SKM-1 treated with dmso at 0.1 percent for 144 hours (cell line): ENCODE results near the gene MICAL3.

ENCODE experiments used
- DNase-seq: peaks from one replicate; lab custom pipeline; 2025; ENCODE audit not compliant: unreplicated experiment; lab: John Stamatoyannopoulos, UW

The MICAL3 gene

DNA sequence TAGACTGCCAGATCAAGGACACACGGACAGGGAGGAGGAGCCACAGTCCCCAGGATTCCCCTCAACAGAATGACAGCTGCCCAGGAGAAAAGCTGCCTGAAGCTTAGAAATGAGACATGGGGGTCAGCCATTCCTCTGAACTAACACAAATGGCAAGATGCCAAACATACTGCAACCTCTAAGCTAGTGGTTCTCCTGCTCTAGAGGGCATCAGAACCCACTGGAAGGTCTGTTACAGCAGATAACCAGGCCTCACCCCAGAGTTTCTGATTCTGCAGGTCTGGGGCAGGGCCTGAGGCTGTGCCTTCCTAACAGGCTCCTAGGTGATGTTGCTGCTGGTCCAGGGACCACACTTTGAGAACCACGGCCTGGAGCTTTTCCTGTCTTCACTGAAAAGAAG lies 221.5 kb downstream of the MICAL3 start:
- DNase-seq: no peak

DNA sequence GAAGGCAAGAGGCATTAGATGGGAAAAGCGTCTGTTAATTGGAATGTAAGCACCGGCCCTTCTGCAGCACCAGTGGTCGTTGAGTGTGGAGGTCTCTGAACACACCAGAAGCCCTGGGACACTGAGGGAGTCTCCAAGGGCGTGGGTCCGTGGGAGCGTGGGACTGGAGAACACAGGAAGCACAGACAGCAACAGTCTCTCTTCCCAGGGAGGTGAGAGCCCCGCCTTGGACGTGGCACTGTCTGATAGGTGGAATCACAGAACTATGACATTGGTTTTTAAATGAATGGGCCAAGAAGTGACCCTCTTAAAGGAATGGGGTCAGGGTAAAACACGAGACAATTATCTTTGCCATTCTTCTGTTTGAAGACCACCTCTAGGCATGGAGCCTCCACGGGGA lies 221.9 kb downstream of the MICAL3 start:
- no peak for DNase-seq

DNA sequence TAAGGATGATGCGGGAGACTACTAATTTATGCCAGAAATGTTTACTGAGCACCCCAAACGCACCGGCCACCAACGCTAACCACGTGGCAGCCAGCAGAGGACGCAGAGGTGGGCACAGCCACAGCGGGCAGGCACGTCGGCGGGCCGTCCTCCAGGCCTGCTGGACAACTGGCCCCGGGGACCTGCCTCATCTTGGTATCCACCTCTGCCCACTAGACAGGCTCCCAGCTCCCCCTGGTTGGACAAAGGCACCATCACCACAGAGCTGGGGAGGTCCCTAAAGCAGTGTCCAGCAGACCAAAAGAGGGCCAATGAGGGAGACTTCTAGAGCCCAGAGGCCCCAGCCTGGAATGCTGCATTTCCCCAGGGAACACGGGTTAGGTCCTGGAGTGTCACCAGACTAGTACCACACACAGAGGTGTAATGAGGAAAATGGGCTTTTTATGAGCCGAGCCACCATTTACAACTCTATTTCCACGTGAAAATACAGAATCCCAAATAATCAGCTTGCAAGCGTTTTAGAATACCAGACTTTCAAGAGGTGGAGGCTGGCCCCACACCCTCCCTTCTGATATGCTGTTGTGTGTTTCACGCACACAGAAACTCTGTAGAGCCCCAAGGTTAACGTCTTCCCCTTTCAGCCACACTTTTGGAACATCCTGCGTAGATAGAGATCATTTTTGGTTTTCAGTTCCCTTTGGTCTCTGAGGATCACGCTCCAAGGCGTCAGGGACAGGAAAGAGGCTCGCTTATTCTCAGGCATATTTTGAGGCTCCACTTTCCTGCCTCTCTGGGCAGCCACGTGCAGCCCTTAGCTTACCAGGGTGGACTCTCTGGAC lies 226.4 kb downstream of the MICAL3 start:
- DNase-seq: peak; percentile 66

DNA sequence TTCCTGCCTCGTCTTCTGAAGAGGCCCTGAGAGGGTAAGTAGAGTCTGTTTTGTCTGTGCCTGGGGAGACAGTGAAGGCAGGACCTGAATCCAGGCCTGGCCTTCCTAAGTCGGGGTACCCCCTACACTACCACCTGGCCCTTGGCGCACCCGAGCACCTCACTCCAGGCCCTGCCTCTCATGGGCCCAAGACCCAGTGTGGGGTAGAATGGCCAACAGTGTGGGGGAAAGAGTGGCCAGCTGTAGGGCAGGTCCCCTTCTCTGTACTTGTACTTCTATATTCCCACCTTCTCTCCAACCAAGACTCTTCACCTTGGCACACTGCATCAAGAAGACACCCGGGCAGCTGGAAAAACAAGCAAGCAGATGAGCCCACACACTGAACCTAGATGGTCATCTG lies 227.7 kb downstream of the MICAL3 start:
- no peak for DNase-seq

DNA sequence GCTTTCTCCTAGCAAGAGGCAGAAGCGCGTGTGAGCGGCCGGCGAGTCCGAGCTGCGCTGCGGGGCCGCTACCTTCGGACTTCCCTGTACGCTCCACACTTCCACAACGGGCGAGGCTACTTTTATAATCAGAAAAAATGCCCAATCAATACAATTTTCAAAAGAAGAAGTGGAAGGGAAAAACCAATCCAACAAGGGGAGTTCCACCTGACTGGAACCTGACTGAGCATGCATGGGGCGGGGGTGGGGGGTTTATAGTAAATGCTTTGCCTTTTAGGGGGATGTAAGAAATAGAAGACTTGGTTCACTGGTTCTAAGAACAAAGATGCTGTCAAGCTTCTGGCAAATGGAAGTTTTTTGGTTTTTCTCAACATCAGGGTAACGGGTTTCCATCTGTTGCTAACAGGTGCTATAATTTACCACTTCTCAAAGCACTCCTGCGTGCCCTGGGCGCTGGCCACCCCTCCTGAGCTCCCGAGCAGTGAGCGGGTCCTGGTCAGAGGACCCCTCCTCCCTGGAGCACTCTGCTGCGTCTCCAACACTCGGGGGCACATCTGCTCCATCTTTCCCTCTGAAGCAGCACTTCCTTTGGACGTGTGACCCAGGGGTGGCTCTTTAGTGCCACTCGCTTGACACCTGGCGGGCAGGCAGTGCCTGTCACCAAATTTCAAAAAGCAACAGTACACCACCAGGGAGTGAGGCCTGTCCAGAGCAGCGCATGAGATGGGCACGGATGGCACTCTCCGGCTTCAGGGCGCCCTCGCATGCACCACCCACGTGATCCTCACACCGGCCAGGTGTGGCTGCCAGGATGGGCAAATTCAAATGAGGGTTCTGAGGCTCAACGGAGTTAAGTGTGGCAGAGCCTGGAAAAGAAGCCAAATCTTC lies 228.5 kb downstream of the MICAL3 start:
- DNase-seq: no peak

DNA sequence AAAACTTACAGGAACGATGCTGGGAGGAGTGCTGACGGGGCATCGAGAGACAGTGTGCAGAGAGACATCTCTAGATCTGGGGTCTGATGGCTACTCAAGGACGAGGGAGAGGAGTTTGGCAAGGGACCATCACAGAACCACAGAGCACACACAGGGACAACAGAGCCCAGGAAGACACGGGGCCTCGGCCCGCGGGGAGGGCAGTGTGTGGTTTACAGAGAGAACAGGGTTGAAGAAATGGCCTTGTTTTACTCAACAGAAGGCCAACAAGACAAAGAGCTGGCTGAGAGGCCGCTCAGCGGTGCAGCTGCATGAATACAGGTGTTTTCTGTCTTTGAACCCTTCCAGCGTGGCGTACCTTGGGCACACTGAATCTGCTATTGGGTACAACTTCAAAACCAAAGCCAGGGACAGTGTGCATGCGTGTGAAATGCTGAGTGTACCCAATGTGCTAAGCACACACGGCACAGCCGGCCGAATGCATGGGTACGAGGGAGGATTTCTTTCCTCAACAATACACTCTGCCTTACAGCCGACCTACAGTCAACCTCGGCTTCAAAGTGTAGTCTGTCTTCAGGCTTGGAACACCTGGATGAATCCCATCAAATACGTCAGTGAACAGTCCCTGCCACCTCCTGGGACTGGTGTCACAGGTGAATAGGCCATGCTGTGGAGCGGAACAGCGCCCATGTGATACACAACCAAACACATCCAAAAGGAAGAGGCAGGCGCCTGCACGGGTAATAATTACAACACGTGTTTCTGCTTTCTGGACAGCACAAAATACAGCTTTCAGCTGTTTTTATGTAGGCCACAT lies 229.4 kb downstream of the MICAL3 start:
- DNase-seq: no peak

DNA sequence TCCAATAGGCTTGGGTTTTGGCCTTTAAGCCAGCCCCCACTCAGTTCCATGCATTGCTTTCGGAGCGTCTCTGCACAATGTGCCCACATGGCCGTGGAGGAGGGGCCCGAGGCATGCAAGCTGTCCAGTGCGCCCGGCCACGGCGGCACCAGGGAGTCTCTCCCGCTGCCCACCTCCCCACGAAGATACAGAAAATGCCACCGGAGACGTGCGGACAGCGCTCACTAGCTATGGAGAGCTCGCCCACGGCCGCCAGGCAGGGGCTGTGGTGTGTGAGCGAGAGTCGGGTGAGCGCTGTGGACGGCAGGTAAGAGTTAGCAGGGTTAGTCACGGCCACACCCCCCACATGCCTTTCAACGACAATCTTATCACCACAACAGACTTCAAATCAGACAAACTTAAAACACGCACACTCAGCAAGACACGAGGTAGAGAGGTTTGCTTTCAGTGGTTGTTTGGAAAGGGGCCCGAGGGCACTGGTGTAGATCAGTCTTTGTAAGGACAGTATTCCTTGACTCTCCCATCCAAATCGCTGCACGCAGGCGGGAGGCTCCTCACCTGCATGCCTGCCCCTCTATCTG lies 231.4 kb downstream of the MICAL3 start:
- DNase-seq: no peak

DNA sequence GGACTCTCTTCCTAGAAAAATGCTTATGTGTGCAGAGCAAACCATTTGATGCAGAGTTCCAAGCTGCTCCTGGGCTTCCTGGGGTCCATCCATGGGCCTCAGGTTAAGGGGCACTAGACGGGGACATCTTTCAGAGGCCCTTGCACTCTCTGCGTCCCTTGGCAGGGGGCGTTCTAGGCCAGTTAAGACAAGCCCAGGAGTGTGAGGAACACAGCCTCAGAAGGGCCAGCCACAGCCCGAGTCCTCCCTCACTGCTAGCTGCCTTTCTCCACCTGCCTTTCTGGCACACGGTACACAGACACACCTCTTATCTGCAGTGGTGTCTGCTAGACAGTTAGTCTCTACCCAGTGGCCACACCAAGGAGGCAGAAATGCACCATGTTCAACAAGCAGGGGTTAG lies 232.1 kb downstream of the MICAL3 start:
- no peak for DNase-seq

DNA sequence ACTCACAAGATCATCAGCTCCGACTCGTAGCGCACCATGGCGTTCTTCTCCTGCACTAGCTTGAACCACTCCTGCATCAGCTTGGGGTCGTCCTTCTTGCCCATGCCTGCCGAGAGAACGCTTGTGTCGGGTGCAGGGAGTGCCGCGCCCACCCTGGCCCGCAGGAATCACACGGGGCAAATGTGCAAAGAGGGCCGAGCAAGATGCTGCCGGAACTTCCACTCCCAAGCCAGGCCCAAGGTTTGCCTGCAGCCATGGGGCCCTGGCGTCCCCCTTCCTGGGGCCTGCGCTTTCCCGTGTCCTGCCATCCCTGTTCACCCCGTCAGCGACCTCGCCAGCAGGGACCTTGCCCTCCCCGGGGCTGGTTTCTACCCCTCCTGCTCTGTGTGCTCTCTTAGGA lies 233.2 kb downstream of the MICAL3 start:
- DNase-seq: no peak

DNA sequence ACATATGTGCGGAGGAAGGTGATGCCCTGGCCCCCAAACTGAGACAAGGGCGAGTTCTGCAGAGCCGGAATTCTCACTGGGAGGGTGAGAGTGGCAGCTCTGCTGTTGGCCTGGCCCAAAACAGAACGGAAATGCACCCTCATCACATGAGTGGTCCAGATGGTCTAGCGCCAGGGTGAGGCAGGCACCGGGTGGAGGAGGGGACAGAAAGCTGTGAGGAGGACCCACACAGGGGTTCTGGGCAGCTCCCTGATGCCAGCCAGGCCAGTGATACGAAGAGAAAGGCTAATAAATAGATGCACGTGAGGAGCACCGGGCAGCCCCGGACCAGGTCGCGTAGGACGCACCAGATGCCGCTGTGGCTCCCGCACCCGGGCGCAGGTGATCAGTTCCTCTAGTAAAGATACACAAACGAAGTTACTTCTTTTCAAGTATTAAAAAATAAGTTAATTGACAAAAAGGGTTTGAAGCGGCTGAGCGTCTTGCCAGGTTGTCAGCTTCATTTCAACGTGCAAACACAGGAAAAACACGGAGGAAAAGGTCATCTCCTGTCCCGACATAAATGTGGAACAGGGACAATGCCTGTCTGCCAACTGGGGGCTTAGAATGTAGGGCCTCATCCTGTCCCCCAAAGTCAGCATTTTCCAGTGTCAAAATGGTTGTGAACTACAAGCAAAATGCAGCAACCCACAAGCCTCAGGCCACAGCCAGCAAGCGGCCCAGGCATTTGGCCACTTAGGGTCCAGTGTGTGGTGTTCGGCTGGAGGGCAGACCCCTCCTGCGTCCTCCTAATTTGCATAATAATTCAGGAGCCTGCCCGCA lies 234.8 kb downstream of the MICAL3 start:
- DNase-seq: no peak

DNA sequence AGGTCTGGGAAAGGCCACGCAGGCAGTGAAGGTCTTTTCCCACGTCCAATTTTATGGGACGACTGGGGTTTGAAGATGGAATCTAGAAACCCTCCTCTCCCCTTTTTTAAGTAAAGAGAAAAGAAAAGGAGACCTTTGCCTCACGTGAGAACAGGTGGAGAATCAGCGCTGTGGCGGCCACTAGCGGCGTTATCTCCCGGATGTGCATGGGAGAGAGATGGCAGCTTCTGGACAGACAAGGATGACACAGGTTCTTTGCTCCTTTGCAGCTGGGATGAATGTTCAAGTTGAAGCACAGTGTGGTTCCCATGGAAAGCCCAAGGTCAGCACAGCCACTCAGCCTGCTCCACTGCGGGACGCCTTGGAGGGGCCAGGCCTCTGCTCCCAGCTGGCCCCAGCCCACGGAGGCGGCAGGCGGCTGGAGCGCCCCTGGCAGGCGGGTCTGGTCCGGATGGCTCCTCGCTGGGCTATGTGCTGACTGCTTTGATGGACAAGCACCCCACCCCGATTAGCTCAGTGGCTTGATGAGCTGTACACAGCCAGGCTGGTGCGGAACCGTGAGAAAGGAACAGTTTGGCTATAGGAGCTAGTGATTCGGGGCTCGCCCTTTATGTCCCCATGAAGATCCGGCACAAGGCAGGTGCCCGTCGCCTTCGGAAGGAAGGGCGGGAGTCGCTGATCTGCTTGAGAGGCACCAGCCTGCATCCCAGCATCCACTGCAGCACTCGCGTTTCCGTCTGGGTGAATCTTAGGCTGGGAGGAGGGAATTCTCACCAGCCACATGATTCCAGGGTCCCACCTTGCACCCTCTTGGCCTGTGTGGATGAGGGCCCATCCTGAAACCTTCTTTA lies 235.6 kb downstream of the MICAL3 start:
- no peak for DNase-seq

DNA sequence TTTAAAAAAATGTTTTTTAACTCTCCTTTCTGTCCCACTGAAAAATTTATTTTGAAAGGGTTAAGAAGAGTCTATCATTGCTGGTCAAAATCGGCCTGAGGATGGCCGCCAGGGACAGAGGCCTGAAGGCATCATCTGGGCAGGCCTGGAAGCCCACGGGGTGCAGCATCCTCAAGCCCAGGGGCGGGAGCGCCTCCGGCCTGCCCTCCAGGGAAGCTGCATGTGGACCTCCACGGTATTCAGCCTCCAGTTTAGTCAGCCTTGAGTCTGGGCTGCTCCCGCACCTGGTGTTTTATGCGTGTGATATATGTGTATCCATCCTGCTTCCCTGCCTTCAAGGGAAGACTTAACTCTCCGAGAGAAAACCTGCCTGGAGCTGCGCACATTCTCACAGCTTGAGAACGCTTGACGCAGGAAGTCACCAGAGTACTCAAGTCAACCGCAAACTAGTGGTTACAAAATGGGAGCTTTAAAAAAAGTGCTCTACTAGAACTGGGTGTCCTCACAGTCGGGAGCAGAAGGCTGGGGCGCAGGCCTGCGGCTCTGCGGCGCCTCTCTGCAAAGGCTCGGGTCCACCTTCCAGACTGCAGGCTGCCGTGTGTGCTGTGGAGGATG lies 236.5 kb downstream of the MICAL3 start:
- DNase-seq: no peak

DNA sequence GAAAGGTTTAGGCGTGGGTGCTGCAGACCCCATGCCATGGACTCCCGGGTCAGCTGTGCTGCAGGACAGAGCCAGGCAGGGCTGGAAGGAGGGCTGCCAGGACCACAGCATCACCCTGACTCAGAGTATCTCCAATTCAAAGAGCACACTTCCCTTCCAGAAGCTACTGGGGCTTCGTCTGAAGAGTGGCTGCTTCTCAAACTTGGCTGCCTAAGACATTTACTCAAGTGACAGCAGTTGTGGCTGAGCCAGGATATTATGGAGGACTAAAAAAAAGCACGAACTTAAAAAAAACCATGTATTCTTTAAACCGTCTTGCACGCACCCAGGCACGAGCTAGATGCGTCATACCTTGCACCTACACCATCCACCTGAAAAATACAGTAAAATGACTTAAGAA lies 237.1 kb downstream of the MICAL3 start:
- DNase-seq: no peak

DNA sequence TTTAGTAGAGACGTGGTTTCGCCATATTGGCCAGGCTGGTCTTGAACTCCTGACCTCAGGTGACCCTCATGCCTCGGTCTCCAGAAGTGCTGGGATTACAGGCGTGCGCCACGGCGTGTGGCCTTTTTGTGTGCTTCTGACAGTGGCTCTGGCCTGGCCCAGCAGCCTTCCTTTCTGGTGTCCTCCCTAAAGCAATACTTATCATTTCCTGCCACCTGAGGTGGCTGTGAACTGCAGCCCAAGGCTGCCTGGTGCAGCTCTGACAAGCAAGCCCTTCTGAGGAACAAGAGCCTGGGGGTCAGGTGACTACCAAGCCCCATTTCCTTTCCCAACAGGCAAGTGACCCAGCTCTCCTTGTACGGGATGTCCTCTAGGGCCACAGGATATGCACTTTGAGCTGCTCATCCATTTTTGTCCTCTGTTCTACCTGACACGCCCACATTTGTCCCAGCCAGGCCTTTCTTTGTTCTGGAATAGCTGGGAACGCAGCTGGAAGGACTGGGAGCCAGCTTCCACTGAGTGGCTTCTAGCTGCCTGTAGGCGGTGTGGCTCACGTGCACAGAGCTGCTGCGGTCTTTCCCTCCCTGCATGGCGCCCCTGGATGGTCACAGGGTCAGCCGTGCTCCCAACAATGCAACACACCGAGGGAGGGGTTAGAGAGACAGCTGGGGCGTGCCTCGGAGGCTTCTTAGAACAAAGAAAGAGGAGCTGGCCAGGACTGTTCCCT lies 237.8 kb downstream of the MICAL3 start:
- peak; percentile 26 for DNase-seq

DNA sequence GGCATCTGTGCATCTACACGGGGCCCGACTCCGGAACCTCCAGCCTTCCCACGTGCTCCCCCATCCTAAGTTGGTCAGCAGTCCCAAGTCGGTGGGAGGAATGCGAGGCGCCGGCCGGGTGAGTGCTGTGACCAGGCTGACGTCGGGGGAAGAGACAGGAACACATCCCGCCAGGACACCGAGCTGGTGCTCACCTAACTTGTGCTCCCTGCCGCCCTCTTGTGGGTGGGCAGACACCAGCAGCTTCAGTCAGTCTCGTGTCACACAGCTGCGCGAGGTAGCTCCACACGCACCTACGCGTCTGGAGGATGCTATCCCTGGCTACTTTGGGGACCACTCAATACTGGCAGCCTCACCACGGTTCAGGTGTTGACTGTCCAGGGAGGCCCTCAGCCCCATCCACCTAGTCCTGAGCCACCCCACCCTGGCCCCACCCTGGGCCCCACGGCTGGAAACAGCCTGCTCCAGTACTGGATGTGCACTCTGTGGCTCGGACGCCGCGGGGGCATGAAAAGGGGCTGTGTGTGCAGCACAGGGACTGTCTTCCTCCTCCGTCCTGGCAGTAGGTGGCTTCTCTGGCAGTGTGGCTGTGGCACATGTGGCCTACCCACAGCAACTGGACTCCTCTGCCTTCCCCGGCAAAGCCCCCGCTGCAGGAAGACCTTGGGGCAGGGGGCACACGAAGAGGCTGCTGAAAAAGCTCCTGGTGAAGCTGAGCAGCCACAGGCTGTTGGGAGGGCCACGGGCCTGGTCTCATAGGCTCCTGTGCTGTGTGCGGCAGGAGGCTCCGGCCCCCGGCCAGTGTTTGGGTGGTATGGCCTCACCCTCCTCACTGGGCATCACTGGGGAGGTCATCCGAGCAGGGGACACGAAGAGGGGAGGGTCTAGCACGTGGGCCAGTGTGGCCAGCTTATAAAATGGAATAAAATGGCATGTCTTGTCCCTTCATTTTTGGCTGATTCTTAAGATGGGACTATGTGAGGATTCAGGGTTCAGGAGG lies 238.9 kb downstream of the MICAL3 start:
- peak; percentile 48 for DNase-seq

DNA sequence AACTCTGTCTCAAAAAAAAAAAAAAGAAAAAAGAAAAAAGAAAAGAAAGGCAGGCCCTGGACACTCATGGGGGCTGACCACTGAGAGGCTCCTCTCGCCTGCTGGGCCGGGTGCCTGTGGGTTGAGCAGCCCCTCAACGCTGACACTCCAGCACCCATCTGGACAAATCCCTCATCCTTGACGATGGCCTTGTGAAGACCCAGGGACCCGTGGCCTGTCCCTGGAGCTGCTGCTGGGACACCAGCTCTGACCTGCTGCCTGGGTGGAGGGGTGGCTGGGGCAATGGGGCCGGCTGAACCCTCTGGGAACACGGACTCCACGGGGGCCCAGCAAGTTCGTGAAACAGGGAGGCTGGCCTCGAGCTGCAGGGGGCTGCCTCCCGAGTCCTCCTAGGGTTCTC lies 239.6 kb downstream of the MICAL3 start:
- DNase-seq: no peak
